HG03108 (cell line): ENCODE results near the gene LIPG.
"Not testable (repeated sequence)": the region's sequence is repeated elsewhere in the genome, so short reads cannot be mapped to it uniquely, and the experiment has no call there.

Source experiments
- ATAC-seq: cut with Tn5 transposase; IDR thresholded peaks from one replicate; pipeline ENCODE4 v1.9.1; 2021; ENCODE audit warnings: moderate library complexity; ENCODE audit not compliant: unreplicated experiment

Gene LIPG

DNA sequence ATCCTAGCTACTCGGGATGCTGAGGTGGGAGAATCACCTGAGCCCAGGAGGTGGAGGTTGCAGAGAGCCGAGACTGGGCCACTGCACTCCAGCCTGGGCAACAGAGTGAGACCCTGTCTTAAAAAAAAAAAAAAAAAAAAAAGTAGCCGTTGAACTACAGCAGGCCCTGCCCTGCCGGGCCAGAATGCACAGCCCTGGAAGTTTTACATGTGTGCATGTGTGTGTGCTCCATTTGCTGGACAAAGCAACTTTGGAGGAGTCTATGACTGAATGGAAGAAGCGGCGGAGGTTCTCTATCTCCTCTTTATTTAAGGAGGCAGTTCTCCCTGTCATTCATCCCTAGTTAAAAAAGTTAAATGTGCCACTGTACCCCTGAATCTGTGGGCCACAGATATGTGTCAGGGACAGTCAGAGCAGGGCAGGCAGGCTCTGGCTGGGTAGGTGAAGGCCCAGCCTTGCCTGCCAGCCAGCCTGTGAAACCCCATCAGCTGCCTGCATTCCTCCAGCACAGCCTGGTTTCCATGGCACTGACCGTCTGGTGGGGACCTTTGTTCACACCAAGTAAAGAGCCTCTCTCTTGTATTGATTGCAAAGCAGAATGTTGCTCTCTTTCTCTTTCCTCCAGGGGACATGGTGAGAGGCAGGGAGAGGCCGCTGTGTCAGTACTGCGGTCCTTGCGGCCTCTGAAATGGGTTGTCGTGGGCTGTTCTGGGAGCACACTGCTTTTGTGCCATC is 10.9 kb downstream of the LIPG start:
- ATAC-seq = no peak

DNA sequence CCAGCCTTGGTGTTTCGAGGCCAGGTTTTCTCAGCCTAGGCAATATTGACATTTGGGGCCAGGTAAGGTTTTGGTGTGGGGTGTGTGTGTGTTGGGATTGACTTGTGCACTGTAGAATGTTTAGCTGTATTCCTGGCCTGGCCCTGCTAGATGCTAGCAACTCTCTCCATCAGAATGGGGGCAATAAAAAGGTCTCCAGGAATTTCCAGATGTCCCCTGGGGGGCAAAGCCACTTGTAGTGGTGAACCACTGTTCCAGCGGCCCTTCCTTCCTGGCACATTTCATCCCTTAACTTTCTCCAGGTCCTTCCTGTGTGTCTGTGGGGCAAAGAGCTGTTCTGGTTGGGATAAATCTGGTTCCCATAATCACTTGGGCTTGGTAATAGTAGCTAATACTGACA is 12.0 kb downstream of the LIPG start:
- ATAC-seq = no peak

DNA sequence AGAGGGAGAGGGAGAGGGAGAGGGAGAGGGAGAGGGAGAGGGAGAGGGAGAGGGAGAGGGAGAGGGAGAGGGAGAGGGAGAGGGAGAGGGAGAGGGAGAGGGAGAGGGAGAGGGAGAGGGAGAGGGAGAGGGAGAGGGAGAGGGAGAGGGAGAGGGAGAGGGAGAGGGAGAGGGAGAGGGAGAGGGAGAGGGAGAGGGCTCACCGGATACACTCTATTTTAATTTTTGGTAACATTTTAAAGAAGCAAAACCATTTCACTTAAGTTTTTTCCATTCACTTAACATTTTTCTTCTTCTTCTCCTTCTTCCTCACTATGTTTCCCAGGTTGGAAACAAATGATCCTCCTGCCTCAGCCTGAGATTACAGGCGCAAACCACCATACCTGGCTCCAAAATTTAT is 17.2 kb downstream of the LIPG start:
- ATAC-seq = not testable (repeated sequence)

DNA sequence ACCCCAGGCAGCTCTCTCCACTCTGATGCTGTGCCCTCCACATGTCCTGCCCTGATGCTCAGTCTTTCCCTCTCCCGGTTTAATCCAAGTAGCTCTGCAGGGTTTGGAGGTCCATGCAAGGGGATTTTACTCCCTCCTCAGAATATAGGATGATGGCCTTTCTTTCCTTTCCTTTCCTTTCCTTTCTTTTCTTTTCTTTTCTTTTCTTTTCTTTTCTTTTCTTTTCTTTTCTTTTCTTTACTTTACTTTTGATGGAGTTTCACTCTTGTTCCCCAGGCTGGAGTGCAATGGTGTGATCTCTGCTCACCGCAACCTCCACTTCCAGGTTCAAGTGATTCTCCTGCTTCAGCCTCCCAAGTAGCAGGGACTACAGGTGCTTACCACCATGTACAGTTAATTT is 17.7 kb downstream of the LIPG start:
- not testable (repeated sequence) for ATAC-seq

DNA sequence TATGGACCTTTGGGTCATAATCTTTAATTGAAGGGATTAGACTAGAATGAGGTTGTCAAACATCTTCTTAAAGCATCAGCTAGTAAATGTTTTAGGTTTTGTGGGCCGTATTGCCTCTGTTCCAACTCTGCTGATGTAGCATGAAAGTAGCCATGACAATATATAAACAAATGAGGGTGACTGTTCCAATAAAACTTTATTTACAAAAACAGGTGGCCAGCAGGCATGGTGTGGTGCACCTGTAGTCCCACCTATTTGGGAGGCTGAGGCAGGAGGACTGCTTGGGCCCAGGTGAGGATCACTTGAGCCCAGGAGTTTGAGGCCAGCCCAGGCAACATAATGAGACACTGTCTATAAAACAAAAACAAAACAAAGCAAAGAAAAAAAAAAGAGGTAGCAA is 18.4 kb downstream of the LIPG start:
- no peak for ATAC-seq

DNA sequence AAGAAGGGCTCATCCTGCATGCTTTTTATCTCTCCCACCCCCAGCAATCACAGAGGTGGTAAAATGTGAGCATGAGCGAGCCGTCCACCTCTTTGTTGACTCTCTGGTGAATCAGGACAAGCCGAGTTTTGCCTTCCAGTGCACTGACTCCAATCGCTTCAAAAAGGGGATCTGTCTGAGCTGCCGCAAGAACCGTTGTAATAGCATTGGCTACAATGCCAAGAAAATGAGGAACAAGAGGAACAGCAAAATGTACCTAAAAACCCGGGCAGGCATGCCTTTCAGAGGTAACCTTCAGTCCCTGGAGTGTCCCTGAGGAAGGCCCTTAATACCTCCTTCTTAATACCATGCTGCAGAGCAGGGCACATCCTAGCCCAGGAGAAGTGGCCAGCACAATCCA is 19.5 kb downstream of the LIPG start:
- no peak for ATAC-seq

DNA sequence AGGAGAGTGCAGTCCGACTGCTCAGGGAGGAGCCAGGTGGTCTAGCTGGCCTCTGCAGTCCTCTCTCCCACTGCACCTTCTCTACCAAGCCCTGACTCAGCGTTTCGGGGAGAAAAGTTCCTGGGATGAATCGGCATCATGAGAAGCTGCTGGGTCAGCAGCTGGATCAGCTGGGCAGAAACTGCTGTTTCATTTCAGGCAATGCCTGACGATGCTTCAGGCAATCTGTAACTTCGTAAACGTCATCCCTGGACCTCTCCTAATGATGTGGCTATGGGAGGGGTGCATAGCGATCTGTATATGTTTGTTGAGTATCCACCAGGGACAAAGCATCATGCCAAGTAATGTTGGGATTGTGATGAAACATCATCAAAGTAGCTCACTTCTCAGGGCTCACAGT is 20.7 kb downstream of the LIPG start:
- ATAC-seq = no peak

DNA sequence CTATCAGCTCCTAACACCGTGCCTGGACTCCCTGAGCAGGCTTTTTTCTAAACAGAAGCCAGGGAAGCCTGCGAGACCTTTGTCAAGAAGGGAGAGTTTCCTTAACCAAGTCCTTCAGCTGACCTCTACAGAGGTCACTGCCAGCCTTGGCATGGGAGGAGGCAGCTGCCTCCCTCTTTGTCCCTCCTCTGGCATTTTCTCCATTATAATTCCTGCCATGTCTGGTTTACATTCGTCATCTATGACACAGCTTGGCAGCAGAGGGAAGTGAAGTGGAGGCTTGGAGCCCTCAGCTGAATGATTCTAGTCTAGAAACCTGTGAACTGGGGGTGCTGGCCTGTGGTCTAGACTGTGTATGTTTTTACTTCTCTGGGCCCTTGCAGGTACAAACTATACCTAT is 22.5 kb downstream of the LIPG start:
- no peak for ATAC-seq

DNA sequence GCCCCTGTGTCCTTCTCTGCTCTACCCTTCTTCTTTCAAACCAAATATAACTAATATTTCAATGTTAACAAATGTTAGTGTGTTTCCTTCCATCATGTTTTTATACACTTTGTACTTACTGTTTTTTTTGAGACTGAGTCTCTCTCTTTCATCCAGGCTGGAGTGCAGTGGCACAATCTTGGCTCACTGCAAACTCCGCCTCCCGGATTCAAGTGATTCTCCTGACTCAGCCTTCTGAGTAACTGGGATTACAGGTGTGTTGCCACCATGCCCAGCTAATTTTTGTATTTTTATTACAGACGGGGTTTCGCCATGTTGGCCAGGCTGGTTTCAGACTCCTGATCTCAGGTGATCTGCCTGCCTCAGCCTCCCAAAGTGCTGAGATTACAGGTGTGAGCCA is 23.1 kb downstream of the LIPG start:
- ATAC-seq = not testable (repeated sequence)

DNA sequence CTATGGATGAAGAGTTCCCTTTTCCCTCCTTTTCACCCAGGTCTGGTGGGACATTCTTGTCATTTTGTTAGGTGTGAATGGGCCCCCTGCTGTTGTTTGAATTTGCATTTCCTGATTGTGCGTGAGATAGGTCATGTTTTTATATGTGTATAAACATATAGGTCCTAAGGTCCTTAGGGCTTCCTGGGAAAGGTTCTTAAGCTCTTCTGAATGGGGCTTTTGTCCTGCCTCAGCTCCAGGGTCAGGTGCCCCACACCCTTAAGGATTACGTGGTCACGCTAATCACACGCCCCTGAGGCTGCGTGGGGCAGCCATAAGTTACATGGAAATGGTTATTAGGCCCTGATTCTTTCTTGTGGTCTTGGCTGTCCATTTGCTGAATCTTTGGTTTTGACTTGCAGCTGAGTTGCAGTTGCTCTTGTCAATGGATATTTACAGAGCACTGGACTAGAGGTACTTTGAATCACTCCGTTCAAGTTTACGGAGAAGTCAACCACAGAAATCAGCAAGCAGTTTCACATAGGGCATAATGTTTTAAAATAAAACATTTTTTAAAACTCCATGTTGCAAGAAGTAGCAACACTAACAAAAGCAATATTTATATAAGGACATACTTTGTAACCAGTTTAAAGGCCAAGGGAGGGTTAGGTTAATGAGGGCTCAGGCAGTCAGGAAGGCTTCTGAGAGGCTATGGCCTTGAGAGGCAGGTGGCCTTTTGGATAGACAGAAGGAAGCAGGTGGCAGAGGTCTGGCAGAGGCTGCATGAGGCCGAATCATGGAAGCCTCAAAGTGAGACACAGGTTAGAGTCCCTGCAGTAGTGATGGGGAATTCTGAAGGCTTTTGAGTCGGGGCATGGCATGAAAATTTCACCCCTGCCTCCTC is 24.2 kb downstream of the LIPG start:
- ATAC-seq = no peak

DNA sequence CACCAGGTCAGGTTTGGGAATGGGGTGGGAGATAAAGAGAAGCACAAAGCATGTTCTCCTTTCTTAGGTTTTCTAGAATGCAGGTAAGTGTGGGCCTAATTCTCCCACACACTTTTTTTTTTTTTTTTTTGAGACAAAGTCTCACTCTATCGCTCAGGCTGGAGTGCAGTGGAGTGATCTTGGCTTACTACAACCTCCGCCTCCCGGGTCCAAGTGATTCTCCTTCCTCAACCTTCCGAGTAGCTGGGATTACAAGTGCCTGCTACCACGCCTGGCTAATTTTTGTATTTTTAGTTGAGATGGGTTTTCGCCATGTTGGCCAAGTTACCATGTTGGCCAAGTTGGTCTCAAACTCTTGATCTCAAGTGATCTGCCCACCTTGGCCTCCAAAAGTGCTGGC is 26.3 kb downstream of the LIPG start:
- ATAC-seq = no peak

DNA sequence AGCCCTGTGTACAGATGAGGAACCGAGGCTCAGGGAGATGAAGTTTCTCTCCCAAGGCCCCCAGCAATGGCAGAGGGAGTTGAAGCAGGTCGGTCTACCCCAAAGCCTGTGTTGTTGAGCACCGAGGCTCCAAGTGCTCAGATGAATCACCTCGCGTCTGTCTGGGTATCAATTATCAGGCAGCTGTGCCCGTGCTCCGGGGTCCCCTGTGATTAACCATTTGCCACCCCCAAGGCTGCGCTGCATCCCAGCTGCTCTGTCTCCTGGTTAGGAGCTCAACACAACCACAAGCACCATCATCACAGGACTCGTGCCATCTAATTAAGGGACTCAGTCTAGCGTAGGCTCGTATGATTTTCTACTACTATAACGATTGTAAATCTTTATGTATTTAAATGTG is 27.1 kb downstream of the LIPG start:
- ATAC-seq = no peak

DNA sequence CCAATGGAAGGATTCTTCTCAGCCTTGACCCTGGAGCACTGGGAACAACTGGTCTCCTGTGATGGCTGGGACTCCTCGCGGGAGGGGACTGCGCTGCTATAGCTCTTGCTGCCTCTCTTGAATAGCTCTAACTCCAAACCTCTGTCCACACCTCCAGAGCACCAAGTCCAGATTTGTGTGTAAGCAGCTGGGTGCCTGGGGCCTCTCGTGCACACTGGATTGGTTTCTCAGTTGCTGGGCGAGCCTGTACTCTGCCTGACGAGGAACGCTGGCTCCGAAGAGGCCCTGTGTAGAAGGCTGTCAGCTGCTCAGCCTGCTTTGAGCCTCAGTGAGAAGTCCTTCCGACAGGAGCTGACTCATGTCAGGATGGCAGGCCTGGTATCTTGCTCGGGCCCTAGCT is 28.8 kb downstream of the LIPG start:
- no peak for ATAC-seq

DNA sequence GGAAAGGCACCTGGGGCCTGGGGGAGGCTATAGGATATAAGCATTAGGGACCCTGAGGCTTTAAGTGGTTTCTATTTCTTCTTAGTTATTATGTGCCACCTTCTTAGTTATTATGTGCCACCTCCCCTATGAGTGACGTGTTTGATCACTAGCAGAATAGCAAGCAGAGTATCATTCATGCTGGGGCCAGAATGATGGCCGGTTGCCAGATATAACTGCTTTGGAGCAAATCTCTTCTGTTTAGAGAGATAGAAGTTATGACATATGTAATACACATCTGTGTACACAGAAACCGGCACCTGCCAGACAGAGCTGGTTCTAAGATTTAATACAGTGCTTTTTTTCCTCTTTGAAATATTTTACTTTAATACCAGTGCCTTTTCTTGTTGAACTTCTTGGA is 29.4 kb downstream of the LIPG start:
- no peak for ATAC-seq

DNA sequence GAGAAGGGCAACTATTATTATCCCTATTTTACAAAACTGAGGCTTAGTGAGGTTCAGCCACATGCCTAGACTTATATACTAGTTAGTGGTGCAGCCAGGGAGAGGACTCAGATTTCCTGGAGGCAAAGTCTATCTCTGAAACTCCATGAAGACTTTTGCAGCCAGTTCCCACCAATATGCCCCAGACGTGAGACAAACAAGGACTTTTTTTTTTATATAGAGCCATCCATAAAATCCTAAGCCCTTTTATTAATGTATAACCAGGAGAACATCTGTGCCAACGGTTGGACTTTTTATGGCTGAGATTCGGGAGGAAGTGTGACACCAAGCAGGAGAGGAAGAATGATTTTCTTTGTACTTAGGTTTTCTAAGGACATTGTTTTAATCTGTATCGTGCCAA is 29.9 kb downstream of the LIPG start:
- no peak for ATAC-seq

DNA sequence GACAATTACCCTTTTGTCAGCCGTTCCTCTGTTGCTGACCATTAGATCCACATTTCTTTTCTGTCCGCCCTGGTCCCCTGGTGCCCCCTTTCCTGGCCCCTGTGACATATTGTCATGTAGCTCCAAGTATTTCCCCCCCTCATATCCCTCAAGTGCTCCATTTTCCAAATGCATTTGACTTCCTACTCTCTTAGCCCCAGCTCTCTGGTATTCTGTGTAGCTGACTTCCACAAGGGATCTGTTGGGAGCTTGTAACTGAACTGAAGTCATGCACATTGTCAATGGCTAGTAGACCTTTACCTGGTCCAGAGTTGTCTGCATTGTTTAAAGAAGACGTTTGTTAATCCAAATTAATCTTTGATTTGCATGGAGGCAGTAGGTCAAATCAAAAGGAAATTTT is 34.8 kb downstream of the LIPG start:
- ATAC-seq = no peak

DNA sequence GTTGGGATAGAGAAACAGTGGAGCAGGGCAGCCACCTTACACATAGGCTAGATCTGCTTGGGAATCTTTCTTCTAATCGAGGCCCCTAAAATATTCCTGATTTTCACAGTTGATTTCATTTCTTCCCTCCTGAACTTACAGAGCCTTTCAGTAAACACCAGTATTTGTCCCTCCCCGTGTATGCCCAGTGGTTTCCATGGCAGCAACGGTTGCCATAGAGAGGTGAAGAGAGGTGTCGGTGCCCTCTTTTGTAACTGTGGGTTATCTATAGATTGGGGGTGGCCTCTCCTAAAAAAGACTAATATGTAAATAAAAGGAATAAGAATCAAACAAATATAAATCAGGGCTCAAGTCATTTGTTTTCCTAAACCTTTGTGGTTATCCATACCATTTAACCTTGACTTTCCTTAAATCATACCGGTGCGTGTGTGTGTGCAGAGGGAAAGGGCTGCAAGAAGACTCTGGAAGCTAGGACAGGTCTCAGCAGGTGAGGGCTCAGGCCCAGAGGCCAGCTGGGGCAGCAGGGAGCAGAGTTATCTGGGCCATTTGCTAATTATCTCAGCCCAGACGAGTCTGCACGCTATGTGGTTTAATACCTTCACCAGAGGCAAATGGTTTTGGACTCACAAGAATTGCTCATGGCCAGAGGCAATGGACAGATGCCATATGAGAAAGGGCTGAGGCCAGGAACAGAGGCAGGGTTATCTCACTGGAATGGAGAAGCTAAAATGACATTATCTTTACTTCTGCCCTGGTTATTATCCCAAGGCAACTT is 35.5 kb downstream of the LIPG start:
- no peak for ATAC-seq

DNA sequence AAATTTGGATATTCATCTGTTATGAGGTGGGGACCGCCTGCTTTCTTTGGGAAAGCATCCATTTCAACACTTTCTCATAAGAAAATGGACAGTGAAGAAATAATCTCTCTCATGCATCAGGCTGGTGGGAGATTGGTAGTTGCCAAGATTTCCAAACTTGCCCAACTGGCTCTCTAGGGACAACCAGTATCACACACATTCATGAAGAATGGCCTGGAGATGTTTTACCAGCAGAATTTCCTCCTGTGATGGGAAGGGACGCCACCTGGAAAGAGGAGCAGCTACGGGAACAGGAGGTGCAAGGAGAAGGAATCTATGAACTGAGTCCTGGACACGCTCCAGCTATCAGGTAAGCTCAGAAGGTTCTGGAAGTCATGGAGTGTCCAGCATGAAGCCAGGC is 39.4 kb downstream of the LIPG start:
- ATAC-seq = no peak

DNA sequence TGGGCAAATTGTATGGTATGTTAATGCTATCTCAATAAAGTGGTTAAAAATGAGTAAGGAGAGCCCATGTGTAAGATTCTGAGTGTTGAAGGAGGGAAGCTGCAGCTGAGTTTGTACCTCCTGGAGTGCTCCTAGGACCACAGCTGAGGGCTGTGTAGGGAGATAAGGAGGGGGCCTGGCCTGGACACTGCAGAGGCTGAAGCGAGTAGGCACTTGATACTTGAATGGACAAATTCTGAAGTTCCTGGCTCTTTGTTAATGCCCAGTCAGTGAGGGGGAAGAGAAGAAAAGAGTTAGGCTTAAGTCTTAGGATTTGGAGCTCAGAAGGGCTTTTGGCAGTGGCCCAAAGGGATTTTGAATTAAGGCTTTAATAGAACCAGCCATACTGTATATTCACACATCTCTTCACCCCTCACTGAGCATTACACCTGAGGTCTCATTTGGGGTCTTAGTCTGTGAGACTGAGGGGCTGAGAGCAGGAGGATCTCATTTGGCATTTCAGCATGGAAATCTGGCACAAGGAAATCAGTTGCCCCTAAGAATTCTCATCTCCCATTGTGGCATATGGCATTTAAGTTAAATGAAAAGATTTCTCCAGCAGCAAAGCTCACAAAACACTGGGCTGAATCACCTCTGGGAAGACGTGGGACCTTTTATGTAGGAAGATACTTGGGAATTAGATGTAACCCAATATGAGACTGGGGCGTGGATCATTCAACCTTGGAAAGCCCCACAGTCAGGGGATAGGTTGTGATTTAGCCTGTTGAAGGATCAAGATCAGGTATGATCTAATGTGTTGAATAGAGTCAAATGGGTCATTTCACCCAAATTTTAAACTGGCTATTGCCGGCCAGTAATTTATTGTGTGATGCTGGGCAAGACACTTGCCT is 46.8 kb downstream of the LIPG start:
- ATAC-seq = no peak

DNA sequence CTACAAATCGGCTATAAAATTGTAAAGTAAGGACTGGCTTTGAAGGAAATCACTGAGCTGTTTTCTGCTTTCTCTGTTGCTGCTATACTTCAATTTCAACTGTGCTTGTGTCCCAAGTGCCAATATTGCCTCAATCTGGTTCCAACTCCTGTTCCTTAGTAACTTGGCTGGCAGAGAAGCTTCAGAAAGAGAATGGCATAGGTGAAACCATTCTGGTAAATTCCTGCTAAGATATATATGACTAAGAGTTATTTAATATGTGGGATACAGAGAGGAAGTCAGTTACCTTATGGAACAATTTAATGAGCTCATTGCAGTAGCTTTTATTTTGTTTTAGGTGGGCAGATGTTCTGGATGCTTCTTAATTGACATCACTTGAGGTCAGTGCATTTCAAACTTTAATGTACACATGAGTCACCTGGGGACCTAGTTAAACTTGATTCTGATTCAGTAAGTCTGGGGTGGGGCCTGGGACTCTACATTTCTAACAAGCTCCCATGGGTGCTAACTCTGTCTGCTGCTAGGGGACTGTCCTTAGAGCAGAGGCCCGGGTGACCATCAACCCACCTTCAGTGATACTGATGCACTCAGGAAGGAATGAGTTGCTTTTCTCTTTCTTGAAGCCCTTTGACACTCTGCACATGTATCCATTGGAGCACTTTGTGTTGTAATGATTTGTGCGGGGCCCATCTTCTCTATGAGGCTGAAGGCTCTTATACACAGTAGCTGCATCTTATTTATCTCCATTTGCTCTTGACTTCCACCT is 47.6 kb downstream of the LIPG start:
- no peak for ATAC-seq
